Thoracic aorta endothelial cell (primary cell): ENCODE measurements around the gene DMRTC2. TPM values are rescaled to one million over a fixed set of nuclear protein-coding genes. Genes with fewer than 3 reads are reported as not detected.

Experiments
- small RNA-seq: library from RNA; depleted of rRNA; stranded (forward); fragments of <200 nt; gene quantifications from one replicate; pipeline ENCODE3, GENCODE V24; 2012
- total RNA-seq: library from RNA; depleted of rRNA; stranded (reverse); fragments of >200 nt; gene quantifications from 2 replicates; pipeline ENCODE4 v1.2.3, GENCODE V29; 2012

DMRTC2 gene
- total RNA-seq = not detected in 2 replicates

DNA sequence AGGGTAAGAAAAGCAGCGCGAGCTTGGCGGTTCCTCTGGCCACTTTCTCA is at the start of gene DMRTC2:
Gene DMRTC2, plus strand, starts transcription at position 42 of the 50 bp plus-strand sequence. CDS start 2,387 bp downstream, outside the sequence.

DNA sequence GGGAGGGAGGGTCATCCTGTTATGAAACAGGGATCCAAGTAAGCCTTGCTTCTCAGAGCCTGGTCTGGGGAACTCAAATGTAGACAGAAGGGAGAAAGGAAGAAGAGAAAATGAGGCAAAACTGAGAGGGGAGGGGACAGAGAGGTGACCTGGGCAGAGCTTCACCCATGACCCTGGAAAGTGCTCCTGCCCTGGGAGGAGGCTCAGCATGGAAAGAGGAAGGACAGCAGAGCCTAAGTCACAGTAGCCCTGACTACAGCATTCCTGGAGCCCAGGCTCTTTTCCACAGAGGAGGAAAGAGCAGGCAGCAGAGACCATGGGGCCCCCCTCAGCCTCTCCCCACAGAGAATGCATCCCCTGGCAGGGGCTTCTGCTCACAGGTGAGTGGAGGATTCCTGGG is 48.5 kb upstream of the DMRTC2 start, which contains the start of gene CEACAM3:
Gene CEACAM3, plus strand, starts transcription at position 226 of the 400 bp plus-strand sequence. Its CDS starts 91 bp downstream, at position 317.

DNA sequence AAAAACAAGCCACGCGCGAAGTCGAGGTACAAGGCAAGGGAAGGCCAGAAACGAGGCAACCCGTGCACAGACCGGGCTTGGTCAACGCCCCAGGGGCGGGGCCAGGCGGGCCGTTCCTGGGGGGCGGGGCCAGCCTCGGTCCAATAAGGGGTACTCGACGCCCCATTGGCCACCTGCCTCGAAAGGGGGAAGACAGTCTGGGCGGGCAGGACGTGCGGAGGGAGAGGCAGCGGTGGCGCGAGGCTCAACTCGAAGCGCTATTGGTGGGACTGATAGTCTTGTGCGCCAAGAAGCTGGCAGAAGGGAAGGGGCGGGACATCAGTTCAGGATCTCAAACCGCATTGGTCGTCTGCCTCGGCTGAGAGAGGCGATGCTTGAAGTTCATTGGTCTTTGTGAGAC is 241 bp upstream of the DMRTC2 start, which contains the start of gene LYPD4:
Gene LYPD4, minus strand, starts transcription at position 83 of the 400 bp plus-strand sequence. CDS start 5,398 bp downstream, outside the sequence.

GRCh38 chr19:41859618-41860418 is 15.0 kb downstream of the DMRTC2 start, which contains the start of gene RPS19:
Gene RPS19, plus strand, starts transcription at chr19:41860255. Its CDS starts 520 bp downstream, at chr19:41860775.

DNA sequence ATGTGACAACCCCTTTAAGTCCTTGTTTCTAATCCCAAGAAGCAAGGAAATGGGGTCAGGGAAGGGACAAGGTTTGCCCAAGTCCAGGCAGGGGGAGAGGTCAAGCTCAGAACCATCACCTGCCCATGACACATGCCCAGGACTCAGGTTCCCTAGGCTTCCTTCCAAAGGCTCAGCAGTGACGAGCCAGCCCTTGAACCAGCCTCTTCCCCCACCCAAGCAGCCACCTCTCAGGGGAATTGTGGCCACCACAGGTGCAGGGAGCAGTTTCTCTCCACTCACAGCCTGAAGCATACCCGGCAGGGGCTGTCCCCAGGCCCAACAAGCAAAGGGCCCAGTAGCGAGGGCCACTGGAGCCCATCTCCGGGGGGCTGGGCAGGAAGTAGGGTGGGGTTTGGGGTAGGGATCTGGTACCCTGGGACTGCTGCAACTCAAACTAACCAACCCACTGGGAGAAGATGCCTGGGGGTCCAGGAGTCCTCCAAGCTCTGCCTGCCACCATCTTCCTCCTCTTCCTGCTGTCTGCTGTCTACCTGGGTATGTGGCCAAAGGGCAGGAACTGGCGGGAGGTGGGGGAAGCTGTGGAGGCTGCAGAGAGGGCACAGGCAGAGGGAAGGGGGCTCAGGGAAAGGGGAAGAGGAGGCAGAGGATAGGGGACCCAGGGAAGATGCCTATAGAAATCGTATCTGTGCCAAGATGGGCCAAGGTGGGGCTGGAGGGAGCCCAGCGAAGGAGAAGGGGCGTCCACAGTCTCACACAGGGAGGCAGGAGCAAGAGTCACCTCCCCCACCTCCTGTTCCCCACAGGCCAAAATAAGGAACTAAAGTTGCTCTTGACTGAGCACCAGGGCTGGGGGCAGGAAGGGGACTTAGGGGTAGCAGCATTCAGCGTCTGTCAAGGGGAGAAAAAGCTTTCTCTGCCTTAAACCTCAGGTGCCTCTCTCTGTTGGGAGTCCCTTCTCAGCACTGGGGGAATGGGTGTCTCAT is 32.3 kb downstream of the DMRTC2 start, which contains the start of gene CD79A:
Gene CD79A, plus strand, starts transcription at position 433 of the 986 bp plus-strand sequence. Its CDS starts 26 bp downstream, at position 459.

GRCh38 chr19:41882568-41883462 is 38.0 kb downstream of the DMRTC2 start, which contains the start of gene ARHGEF1:
Gene ARHGEF1, plus strand, starts transcription at chr19:41883184. Its CDS starts 4,899 bp downstream, at chr19:41888083.

Small RNAs within 50 kb of the gene (small RNA-seq; reads per million reads assigned to genes)
- gene MIR6797 = 0.28 reads per million

Other genes with a start within 250 kb of the DMRTC2 start
- gene CEACAM4, start 218.0 kb upstream of the DMRTC2 start, total RNA-seq = not detected in 2 replicates
- gene CEACAM7, start 156.8 kb upstream of the DMRTC2 start, total RNA-seq = not detected in 2 replicates
- not detected in 2 replicates for gene CEACAM5, start 136.4 kb upstream of the DMRTC2 start, total RNA-seq
- not detected in 2 replicates for gene CEACAM6, start 89.5 kb upstream of the DMRTC2 start, total RNA-seq
- not detected in 2 replicates for gene CEACAM3, start 48.5 kb upstream of the DMRTC2 start, total RNA-seq
- not detected in 2 replicates for gene LYPD4, start 359 bp upstream of the DMRTC2 start, total RNA-seq
- gene RPS19, start 15.2 kb downstream of the DMRTC2 start, total RNA-seq = 922 and 1,155 TPM in 2 replicates
- gene CD79A, start 32.2 kb downstream of the DMRTC2 start, total RNA-seq = 0.13 TPM in 1 of 2 replicates, not detected in the other
- 51.7 and 62.0 TPM in 2 replicates for gene ARHGEF1, start 38.1 kb downstream of the DMRTC2 start, total RNA-seq
- not detected in 2 replicates for gene ERFL, start 83.4 kb downstream of the DMRTC2 start, total RNA-seq
- 67.9 and 89.9 TPM in 2 replicates for gene RABAC1, start 114.3 kb downstream of the DMRTC2 start, total RNA-seq
- 0.07 and 0.13 TPM in 2 replicates for gene ATP1A3, start 149.2 kb downstream of the DMRTC2 start, total RNA-seq
- gene GRIK5, start 225.2 kb downstream of the DMRTC2 start, total RNA-seq = 0.27 and 5.8 TPM in 2 replicates
- 11.0 and 14.8 TPM in 2 replicates for gene ZNF574, start 231.1 kb downstream of the DMRTC2 start, total RNA-seq